Measurements from ENCODE around the gene FRMD4A. TPM values are rescaled to one million over a fixed set of nuclear protein-coding genes. Genes with fewer than 3 reads are reported as not detected.
"Not testable (repeated sequence)": the region's sequence is repeated elsewhere in the genome, so short reads cannot be mapped to it uniquely, and the experiment has no call there.

FRMD4A gene
- total RNA-seq, 2 experiments from 2014 or later = 0.17 TPM; not detected in 1

DNA sequence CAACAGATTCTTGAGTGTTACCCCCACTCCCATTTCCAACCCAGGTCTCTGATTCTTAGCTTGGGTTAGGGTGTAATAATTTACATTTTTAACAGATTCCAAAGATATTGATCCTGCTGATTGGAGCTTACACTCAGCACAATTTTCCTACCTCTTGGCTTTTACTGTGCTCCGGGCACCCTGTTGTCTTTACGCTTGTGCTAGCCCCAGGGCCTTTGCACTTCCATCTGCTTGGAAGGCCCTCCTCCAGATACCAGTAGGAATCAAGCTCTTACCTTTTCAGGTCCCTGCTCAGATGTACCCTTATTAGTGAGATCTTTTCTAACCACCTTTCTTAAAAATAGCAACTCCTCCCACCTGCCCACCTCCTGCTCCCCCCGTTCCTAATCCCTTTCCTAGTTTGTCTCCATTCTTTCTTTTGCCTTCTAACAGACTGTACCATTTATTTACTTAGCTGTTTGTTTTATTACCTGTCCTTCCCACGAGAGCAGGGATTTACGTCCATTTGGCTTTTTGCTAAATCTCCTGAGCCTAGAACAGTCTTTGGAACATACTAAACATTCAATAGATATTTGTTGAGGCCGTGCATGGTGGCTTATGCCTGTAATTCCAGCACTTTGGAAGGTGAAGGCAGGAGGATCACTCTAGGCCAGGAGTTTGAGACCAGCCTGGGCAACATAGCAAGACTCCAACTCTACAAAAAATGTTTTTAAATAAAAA, 427.7 kb downstream of the FRMD4A start:
- intact Hi-C loops (cut with micrococcal nuclease; ENCODE audit: unreplicated experiment) = no loop called here
- H2AFZ ChIP-seq (ENCODE audit: low read length) = no peak overlapping the region
- no TSS peak for BruUV-seq (replicated peaks)
- no peaks in the 10 kb centered on the region for H3K79me2 ChIP-seq (ENCODE audit: insufficient read depth, low read depth, low read length)
- no peak overlapping the region for H3K4me2 ChIP-seq (ENCODE audit: low read length)
- POLR2A ChIA-PET = no interaction called here
- no peak overlapping the region for H3K4me3 ChIP-seq (ENCODE audit: low read depth, low read length, poor library complexity, severe bottlenecking)
- CTCF ChIA-PET (ENCODE audit: unreplicated experiment) = no interaction called here
- no peak overlapping the region for H3K27ac ChIP-seq (ENCODE audit: low read depth, low read length, poor library complexity, severe bottlenecking)
- no peak for TF ChIP-seq EZH2phosphoT487 (IDR thresholded peaks at IDR 0.05; ENCODE audit: borderline replicate concordance, low read depth, low read length)
- no peak for TF ChIP-seq CTCF (conservative IDR thresholded peaks at IDR 0.05; ENCODE audit: low read length)
- H4K20me1 ChIP-seq (ENCODE audit: insufficient read depth, low read length) = no peaks in the 10 kb centered on the region
- no peak for DNase-seq (ENCODE audit: low spot score)
- no peaks in the 10 kb centered on the region for H3K9me2 ChIP-seq (ENCODE audit: insufficient read depth, low read length)
- no peaks in the 10 kb centered on the region for H3K36me3 ChIP-seq (ENCODE audit: insufficient read depth, low read length)
- no peaks in the 10 kb centered on the region for H3K4me1 ChIP-seq (ENCODE audit: insufficient read depth, low read length, poor library complexity, severe bottlenecking)
- no peaks in the 10 kb centered on the region for H3K9me3 ChIP-seq (ENCODE audit: low read length)

DNA sequence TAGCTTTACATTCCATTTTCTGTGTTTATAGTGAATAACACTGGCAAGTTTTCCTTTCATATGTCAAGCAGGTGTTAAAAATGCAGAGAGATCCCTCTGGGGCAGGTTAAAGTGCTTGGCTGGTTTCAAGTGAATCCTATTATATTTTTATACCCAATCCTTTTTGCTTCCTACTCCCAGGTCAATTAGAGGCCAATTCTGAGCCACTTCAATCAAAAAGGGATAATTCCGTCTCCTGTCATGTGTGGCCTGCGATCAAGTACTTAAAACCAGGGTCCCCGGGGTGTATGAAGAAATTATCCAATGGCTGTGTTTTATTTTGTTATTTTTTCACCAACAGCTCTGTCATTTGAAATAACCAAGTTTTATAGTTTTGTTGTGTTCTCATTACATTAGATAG, 430.8 kb downstream of the FRMD4A start:
- POLR2A ChIA-PET = interaction anchor here (0.7 kb wide), 1 partner anchor 1360 kb away, joined by 4 read pairs; no protein-coding TSS in a partner anchor
- DNase-seq (ENCODE audit: low spot score) = no peak
- intact Hi-C loops (cut with micrococcal nuclease; ENCODE audit: unreplicated experiment) = no loop called here
- no peaks in the 10 kb centered on the region for H3K9me3 ChIP-seq (ENCODE audit: low read length)
- H3K4me2 ChIP-seq (ENCODE audit: low read length) = no peak overlapping the region
- no peaks in the 10 kb centered on the region for H3K4me1 ChIP-seq (ENCODE audit: insufficient read depth, low read length, poor library complexity, severe bottlenecking)
- TF ChIP-seq CTCF (conservative IDR thresholded peaks at IDR 0.05; ENCODE audit: low read length) = no peak
- TF ChIP-seq EZH2phosphoT487 (IDR thresholded peaks at IDR 0.05; ENCODE audit: borderline replicate concordance, low read depth, low read length) = no peak
- H3K27ac ChIP-seq (ENCODE audit: low read depth, low read length, poor library complexity, severe bottlenecking) = no peak overlapping the region
- H4K20me1 ChIP-seq (ENCODE audit: insufficient read depth, low read length) = no peaks in the 10 kb centered on the region
- no peak overlapping the region for H3K4me3 ChIP-seq (ENCODE audit: low read depth, low read length, poor library complexity, severe bottlenecking)
- BruUV-seq (replicated peaks) = no TSS peak
- no peaks in the 10 kb centered on the region for H3K9me2 ChIP-seq (ENCODE audit: insufficient read depth, low read length)
- CTCF ChIA-PET (ENCODE audit: unreplicated experiment) = no interaction called here
- no peaks in the 10 kb centered on the region for H3K79me2 ChIP-seq (ENCODE audit: insufficient read depth, low read depth, low read length)
- H2AFZ ChIP-seq (ENCODE audit: low read length) = no peak overlapping the region
- H3K36me3 ChIP-seq (ENCODE audit: insufficient read depth, low read length) = no peaks in the 10 kb centered on the region

DNA sequence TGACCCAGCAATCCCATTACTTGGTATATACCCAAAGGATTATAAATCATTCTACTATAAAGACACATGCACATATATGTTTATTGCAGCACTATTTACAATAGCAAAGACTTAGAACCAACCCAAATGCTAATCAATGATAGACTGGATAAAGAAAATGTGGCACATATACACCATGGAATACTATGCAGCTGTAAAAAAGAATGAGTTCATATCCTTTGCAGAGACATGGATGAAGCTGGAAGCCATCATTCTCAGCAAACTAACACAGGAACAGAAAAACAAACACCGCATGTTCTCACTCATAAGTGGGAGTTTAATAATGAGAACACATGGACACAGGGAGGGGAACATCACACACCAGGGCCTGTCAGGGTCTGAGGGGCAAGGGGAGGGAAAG, 434.6 kb downstream of the FRMD4A start:
- BruUV-seq (replicated peaks); H3K9me3 ChIP-seq (ENCODE audit: low read length); CTCF ChIA-PET (ENCODE audit: unreplicated experiment); H3K4me1 ChIP-seq (ENCODE audit: insufficient read depth, low read length, poor library complexity, severe bottlenecking); H3K4me2 ChIP-seq (ENCODE audit: low read length); POLR2A ChIA-PET; H3K4me3 ChIP-seq (ENCODE audit: low read depth, low read length, poor library complexity, severe bottlenecking); H3K9me2 ChIP-seq (ENCODE audit: insufficient read depth, low read length); H2AFZ ChIP-seq (ENCODE audit: low read length); H3K79me2 ChIP-seq (ENCODE audit: insufficient read depth, low read depth, low read length); H3K36me3 ChIP-seq (ENCODE audit: insufficient read depth, low read length); intact Hi-C loops (cut with micrococcal nuclease; ENCODE audit: unreplicated experiment); H4K20me1 ChIP-seq (ENCODE audit: insufficient read depth, low read length); DNase-seq (ENCODE audit: low spot score); H3K27ac ChIP-seq (ENCODE audit: low read depth, low read length, poor library complexity, severe bottlenecking): not testable (repeated sequence)
